GM23338 (cell line): ENCODE results near the gene DR1.

ENCODE experiments used
- EZH2 ChIP-seq: fragments of 200-600 bp; sonication (generic); IDR thresholded peaks from one replicate; pipeline ENCODE4 v1.8.0; 2017; ENCODE audit warnings: antibody characterized with exemption, mild to moderate bottlenecking, low read depth; ENCODE audit not compliant: unreplicated experiment
- JUNB ChIP-seq: IDR thresholded peaks from one replicate; pipeline ENCODE4 v1.6.1; 2016; ENCODE audit warnings: antibody characterized with exemption; ENCODE audit not compliant: unreplicated experiment
- TF ChIP-seq, protein P1 (sequence below), 2 experiments: fragments of 200-600 bp in 1 of 2; sonication (generic) in 1 of 2; conservative IDR thresholded peaks; 2 replicates each; pipeline versions ENCODE4 v1.5.1 to v1.6.1; 2016 to 2017; ENCODE audit warnings: antibody characterized with exemption in 2 of 2, low read depth in 2 of 2, mild to moderate bottlenecking in 2 of 2, moderate library complexity in 1 of 2

DNA sequence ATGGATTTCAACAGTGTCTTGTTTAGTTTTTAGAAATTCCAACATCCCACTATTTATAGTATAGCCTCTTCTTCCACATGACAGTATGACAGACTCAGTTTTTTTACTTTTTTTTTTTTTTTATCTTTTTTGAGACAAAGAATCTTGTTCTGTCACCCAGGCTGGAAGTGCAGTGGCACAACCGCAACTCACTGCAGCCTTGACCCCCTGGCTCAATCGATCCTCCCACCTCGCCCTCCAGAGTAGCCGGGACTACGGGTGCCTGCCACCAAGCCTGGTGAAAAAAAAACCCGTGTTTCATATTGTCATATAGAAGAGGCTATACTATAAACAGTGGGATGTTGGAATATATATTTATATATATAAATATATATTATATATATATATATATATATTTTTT is 1.2 kb upstream of the DR1 start:
- TF ChIP-seq, protein P1, sequence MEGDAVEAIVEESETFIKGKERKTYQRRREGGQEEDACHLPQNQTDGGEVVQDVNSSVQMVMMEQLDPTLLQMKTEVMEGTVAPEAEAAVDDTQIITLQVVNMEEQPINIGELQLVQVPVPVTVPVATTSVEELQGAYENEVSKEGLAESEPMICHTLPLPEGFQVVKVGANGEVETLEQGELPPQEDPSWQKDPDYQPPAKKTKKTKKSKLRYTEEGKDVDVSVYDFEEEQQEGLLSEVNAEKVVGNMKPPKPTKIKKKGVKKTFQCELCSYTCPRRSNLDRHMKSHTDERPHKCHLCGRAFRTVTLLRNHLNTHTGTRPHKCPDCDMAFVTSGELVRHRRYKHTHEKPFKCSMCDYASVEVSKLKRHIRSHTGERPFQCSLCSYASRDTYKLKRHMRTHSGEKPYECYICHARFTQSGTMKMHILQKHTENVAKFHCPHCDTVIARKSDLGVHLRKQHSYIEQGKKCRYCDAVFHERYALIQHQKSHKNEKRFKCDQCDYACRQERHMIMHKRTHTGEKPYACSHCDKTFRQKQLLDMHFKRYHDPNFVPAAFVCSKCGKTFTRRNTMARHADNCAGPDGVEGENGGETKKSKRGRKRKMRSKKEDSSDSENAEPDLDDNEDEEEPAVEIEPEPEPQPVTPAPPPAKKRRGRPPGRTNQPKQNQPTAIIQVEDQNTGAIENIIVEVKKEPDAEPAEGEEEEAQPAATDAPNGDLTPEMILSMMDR (conservative IDR thresholded peaks at IDR 0.05; ENCODE audit: low read depth in 2 of 2), result no peak
- no peak for TF ChIP-seq JUNB
- no peak for TF ChIP-seq EZH2
